Pulmonary artery endothelial cell (primary cell): ENCODE measurements around the gene FABP3. TPM values are rescaled to one million over a fixed set of nuclear protein-coding genes. Genes with fewer than 3 reads are reported as not detected.
"Not testable (repeated sequence)": the region's sequence is repeated elsewhere in the genome, so short reads cannot be mapped to it uniquely, and the experiment has no call there.

Experiments used
- DNase-seq: peaks from one replicate; pipeline ENCODE4 v3.0.0-alpha.2; 2011; ENCODE audit warnings: low read depth, low spot score
- total RNA-seq: library from RNA; depleted of rRNA; stranded (reverse); fragments of >200 nt; gene quantifications from 2 replicates; pipeline ENCODE4 v1.2.3, GENCODE V29; 2014

FABP3 gene
- total RNA-seq, 1 donor from 2014 or later: 0.26 TPM

DNA sequence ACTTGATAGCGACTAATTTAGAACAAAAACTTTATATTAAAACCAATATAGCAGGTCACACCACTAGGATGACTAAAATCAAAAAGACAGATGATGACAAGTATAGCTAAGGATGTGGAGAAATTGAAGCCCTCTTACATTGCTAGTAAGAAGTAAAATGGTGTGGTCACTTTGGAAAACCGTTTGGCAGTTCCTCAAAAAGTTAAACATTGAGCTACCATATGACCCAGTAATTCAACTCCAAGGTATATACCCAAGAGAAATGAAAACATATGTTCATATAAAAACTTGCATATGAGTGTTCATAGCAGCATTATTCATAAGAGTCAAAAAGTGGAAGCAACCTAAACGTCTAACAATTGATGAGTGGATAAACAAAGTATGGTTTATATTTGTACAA, 27.1 kb upstream of the FABP3 start:
- DNase-seq: no peak

DNA sequence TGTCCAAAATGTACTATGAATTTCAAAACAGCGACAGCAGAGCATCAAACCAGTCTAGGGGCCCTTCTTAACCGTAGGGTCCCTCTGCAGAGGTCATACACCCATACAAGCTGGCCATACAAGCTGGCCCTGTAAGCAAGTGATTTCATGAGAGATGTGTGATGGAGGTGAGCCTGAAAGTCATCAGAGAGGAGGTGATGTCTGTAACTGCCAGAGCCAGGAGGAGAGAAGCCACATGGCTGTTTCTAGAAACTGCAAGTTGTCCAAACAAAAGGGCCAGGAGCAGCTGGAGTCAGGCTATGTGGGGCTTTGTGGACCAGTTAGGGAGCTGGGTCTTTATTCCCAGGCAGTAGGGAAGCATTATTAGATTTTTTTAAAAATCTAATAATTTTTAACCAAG, 25.4 kb upstream of the FABP3 start:
- no peak for DNase-seq

DNA sequence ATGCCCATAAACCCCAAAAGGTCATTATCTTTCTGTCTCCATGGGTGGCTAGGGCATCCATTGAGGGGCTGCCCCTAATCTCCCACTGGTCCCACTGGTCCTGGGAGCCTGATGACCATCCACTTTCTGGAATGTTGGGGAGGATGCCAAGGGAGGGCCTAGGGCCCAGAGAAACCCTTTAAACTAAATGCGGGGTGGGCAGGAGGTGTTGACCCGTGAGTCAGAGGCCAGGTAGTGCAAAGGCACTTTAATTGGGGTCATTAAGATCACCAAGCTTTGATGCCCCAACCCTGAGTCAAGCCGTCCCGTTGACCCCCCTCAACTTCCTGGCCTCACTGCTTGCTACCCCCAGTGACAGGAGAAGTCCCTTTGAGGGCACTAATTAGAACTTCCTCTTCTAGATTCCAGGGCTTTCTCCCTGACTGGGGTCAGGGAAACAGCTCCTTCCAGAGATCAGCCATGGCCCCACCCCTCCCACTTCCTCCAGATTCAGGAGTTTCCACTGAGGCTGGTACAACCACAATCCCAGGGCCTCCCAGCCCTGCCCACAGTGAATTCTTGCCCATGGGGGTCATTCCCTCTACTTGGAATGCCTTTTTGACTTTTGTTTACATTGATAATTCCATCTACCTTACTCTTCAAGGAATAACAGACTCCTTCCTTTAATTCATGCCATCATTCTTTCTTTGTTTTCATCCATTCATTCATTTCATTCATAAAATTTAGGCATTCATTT, 24.7 kb upstream of the FABP3 start:
- no peak for DNase-seq

DNA sequence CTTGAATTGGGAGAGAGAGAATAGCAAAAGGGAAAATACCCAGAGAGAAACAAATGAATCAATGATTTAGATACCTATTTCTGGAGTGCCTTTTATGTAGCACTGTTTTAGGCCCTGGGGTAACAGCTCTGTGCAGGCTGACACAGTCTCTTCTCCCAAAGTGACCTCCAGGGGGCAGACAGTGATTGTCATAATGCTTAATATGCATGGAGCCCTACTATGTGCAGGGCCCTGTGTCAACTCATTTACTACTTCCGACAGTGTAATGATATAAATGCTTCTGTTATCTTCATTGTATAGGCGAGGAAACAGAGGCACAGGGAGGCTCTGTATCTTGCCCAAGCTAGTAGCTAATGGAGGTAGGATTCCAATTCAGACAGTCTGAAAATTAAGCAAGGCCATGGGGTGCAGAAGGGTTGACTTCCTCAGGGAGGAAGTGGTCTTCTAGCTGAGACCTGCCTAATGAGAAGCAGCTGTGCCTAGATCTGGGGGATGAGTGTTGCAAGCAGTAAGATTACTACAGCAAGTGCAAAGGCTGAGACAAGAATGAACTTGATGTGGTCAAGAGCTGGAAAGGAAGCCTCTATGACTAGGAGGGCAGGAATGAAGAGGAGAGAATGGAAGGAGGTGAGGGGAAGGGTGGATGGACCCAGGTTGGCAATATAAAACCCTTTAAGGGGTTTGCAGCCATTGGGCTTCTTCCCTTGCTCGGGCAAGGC, 23.9 kb upstream of the FABP3 start:
- DNase-seq: no peak

DNA sequence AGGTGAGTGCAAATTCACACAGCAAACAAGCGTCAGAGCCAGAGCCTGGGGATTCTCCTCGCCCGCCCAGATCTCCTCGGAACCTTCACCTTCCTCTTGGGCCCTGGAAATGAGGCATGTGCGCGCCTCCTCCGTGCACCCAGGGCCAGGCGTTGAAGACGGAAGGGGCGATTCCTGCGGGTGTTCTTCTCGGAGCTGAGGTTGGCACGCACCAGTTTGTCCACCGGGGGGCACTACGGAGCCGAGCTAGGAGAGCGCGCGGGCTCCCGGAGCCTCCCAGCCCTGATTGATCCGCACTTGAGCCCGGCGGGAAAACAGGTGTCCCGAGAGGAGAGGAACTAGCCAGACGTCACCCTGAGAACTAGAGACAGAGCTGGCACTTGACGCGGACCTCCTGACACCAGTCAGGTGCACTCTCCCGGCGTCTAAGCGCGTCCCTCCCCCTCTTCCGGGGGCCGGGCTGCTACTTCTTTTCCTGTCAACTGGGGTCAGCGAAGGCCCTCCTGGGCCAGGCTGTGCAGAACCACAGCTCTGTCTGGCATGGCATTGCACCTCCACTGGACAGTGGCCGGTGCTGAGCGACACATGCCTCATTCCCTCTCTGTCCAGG, 21.8 kb upstream of the FABP3 start:
- DNase-seq: peak; percentile 10

DNA sequence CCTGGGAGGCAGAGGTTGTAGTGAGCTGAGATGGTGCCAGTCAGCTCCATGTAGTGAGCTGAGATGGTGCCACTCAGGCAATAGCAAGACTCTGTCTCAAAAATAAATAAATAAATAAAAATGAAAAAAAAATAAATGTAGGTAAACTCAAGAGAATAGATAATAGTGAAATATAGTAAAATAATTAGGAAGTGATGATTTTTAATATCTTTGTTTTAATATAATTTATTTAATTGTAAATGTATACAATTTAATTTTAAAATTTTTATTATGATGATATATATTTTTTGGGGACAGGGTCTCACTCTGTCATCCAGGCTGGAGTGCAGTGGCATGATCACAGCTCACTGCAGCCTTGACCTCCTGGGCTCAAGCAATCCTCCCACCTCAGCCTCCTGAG, 20.6 kb upstream of the FABP3 start:
- no peak for DNase-seq

DNA sequence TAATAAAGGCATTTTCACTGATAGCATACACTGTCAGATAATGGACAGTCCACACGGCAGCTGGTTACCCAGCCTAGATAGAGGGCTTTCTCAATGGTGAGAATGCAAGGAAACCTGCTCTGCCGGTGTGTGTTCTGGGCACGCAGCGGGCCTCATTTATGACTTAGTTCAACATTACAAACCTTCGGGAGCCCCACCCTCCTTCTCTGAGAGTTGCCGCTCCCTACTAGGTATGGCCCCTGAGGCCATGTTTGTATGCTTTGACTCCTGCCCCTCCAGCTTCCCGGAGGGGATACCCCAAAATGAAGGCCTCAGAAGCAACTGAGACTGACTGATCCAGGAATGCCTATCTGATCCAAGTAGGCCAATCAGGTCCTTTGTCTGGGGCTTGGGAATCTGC, 17.2 kb upstream of the FABP3 start:
- DNase-seq: no peak

DNA sequence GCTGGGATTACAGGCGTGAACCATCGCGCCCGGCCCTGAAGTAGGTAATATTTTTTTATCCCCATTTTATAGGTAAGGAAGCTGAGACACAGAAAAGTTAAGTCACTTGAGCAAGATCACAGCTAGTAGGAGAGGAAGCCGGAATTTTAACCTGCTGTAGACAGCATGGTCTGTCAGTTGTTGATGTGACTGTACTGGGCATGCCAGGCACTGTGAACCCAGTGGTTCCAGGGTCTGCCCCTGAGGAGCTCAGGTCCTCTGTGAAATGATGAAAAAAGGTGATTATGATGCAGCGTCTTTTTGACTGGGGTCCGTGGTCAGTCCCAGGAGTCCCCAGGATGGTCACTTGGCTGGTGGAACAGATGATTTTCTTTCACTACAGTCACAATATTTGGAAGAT, 16.7 kb upstream of the FABP3 start:
- DNase-seq: no peak

DNA sequence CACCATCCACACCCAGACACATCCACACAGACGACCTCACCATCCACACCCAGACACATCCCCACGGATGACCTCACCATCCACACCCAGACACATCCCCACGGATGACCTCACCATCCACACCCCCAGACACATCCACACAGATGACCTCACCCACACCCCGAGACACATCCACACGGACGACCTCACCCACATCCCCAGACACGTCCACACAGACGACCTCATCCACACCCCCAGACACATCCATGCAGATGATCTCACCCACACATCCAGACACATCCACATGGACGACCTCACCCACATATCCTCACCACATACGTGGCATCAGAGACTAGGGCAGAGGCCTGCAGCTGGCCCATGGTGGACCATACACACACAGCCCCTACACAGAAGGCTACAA, 14.7 kb upstream of the FABP3 start:
- DNase-seq: no peak

DNA sequence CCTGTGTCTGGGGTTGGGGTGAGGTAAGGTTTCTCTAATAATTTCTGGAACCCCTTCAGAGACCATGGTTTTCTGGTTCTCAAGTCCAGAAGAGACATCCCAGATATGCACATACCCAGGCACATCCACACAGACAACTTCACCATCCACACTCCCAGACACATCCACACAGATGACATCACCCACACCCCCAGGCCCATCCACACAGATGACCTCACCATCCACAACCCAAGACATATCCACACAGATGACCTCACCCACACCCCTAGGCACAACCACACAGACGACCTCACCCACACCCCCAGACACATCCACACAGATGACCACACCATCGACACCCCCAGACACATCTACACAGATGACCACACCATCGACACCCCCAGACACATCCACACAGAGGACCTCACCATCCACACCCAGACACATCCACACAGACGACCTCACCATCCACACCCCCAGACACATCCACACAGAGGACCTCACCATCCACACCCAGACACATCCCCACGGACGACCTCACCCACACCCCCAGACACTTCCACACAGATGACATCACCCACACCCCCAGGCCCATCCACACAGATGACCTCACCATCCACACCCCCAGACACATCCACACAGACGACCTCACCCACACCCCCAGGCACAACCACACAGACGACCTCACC, 13.8 kb upstream of the FABP3 start:
- DNase-seq: not testable (repeated sequence)

DNA sequence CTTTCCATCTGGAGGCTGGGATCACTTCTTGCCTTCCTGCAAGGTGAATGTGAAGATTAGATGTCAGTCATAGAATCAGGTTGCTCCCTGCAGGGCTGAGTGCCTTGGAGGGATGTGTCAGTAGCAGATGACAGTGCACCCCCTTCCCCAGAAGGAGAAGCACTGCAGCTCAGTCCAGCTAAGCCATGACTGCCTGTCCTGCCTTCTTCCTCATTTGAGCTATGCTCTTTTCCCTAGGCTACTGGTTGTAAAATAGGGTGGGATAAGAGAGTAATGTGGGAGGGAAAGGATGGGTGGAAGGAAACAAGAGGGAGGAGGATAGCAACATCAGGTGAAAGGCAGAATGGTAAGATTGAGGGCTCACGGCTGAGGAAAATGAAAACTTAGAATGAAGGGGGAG, 11.1 kb upstream of the FABP3 start:
- DNase-seq: no peak

DNA sequence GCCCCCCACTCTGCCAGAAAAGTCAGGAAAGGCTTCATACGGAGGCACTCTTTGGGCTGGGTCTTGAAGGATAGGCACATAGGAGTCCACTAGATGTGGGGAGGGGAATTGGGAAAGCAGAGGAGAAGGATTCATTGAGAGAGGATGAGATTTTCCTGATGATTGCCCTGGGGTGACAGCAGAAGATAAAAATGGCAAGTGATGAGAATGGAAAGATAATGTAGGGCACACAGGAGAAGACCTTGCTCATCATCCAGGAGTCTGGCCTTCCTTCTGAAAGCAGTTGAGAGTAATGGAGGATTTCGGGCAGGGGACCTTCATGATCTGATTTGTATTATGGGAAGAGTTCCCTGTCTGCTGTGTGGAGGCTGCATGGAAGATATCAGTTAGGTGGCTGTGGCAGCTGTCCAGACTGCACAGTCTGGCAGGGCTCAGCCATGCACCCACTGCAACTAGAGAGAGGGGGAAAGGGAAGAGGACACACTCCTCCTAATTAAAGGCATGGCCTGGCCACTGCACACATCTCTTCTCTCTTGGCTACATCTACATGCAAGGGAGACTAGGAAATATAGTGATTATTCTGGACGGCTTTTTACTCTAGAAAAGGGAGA, 9.6 kb upstream of the FABP3 start:
- no peak for DNase-seq

DNA sequence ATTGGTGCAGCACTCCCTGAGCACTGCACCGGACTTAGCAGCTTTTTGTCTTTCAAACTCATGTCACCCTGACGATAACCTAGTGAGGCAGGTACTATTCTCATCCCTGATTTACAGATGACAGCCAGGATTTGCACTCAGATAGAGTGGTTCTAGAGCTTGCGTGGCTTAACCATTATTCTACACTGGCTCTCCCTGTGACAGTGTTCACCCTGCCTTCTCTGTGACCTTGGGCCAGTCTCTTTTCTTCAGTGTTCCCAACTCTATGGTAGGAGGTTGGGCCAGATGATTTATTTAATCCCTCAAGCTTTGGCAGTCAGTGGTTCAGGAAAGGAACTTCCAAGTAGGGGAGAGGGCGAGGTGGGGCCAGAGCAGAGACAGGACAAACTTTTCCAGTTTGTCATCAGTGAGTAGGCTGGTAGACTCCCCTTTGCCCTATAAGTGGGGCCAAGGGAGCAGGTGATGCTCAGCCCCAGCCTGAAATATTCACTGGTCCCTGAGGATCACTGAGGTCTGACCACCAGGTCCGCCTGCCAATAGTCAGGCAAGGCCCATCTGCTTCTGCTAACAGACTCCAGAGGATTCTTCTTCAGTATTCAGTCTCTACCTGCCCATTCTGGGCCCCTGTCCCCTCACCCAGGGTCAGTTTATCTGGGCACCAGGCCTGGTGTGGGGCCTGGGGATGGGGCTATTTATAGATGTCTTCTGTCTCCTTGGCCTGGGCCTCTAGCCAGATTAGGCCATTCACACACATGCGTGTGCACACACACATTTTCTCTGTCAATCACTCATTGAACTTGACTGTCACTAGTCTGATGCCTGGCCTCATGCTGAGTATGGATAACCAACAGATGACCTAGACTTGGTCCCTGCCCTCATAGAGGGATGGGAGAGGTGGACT, 8.8 kb upstream of the FABP3 start:
- DNase-seq: no peak

DNA sequence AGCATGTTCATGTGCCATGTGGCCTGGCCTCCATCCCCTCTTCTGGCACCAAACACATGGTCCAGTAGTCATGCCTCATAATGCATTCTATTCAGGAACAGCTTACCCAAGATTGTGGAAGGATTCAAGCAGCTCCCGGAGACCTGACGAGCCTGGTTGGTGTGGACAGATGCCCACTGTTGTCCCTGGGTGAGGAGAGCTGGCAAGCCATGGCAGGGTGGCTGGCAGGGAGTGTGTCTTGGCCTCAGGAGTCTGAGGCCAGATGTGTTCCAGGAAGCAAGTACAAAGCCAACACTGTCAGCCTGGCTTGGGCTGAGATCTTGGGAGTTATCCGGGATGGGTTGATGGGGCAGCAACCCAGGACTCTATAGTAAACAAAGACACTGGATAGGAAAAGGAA, 7.3 kb upstream of the FABP3 start:
- no peak for DNase-seq

DNA sequence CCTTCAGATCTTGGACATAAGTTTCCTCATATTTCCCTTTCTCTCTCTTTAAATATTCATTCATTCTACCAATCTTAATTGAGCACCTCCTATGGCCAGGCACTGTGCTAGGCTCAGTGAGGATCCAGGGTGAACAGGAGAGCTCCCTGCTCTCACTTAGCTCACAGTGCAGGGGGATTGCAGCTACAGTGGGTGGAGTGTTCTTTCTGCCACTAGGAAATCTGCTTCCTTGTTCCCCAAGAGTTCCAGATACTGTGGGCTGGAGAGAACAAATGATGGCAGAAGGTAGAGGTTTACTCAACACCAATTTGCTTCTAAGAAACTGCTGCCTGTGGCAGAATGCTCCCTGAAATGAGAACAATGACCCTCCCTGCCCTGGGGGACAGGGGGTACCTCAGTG, 5.1 kb upstream of the FABP3 start:
- no peak for DNase-seq

DNA sequence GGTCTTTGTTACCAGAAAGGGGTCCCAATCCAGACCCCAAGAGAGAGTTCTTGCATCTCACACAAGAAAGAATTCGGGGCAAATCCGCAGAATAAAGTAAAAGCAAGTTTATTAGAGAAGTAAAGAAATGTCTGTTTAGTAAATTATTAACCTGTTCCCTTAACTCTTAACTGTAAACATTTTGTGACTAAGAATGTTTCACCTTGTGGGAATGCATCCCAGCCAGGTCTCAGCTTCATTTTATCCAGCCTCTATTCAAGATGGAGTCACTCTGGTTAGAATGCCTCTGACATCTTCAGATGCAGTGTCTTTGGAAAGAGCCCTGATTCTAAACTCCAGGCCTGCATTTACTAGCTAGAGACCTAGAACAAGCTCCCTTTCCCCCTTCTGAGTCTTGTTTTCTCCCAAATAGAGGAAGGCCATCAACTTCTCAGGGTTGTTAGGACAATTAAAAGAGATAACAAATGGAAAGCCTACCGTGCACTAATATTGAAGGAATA, 4.5 kb upstream of the FABP3 start:
- DNase-seq: no peak

DNA sequence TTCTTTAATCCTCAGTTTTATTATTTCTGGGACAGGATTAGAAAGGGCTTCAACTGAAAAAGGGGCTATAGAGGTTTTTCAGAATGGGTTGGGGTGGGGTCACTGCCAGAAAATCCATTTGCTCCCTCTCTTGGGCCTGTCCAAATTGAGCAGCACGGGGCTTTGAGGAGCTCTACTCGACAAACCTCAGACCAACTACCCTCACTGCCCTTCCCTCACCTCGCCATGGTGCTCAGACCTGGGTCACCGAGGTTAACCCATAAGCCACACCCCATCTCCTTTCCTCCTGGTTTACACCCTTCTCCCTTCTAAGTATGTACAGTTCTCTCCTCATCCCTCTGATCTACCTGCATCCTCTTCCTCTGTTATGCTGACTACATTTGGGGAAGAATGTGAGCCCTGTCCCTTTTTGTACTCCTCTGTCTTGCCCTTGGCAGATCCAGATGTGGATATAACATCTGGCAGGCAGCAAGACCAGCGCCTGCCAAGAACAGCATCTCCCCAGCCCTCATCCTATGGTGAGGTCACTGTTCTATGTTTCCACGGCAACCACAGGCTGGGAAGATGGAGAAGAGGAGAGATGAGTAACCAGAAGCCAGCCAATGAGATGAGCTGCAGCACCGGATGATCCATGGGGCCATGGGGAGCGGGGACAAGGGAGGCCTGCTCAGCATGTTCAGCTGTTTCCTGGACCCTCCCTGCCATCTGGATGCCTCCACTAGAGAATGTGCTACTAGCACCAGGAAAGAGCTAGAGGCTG, 3.7 kb upstream of the FABP3 start:
- peak; percentile 43 for DNase-seq

DNA sequence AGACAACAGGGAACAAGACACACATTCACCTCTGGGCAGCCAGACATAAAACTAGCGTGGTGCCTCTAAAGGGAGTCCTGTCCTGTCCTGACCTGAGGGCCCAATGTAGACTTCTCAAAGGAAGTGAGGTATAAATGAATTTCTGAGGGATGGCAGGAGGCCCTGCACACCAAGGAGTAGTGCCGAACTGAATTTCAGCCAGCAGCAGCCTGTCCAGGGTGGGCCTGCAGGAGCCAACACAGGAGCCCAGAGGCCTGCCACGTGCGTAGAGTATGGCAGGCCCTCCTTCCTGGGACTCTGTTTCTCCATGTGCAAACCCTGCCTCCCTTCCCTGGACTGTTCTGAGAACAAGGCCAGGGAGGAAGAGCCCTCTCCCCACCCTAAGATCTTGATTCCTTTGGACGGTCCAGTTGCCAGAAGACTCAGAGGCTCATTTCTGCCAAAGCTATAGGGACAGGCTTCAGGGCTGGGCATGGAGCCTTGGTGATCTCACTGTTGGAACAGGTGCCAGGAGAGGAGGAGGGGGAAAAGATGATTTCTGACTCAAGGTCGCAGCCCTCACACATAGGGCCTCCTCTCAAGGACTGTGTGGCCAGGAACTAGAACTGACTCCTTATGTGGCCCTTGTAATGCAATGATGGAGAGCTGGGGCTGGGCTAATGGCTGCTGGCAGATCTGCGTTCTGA, 1.8 kb upstream of the FABP3 start:
- no peak for DNase-seq

DNA sequence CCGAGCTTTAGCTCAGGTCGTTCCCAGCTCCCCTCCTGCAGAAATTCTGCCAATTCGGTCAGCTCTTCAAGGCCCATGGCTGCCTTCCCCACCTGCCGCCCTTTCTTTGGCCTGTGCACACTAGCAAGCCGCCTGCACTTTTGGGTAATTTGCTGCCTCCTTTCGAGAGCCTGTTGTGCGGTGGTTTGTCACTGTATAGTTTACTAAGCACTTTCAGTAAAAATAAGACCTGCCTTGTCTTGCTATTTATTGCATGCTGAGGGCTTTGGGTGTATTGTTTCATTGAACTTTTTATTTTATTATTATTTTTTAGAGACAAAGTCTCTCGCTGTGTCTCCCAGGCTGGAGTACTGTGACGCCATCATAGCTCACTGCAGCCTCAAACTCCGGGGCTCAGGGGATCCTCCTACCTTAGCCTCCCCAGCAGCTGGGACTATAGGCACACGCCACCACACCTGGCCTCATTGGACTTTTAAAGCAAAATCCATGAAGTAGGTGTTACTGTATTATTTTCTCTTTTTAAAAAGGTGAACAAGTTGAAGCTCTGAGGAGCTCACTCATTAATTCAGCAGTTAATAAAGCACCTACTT, 1.1 kb upstream of the FABP3 start:
- DNase-seq: no peak
